Measurements from ENCODE around the gene RAB37. TPM values are rescaled to one million over a fixed set of nuclear protein-coding genes. Genes with fewer than 3 reads are reported as not detected.

The RAB37 gene
- total and polyA plus RNA-seq, 7 donors, result 0.62 to 0.82 (median 0.69) TPM

GRCh38 chr17:74729368-74729767 lies 7.7 kb upstream of the RAB37 start:
- Histone ChIP-seq H3K4me1 (no peaks in the 10 kb centered on the region), H3K27me3 (ENCODE audit: insufficient read depth in 3 of 3, low read length in 2 of 3) (peaks cover 0 to 26% (median 4%) of the 10 kb centered on the region in 3 donors), H3K9me3 (no peaks in the 10 kb centered on the region), H3K27ac (no peak overlapping the region), H3K4me3 (no peak overlapping the region), H3K36me3 (ENCODE audit: insufficient read depth in 1 of 2, low read depth in 1 of 2) (no peaks in the 10 kb centered on the region)
- DNase-seq, result no peak
- 69 to 77% (median 73%) methylated on average over 5 of the region's 5 CpGs for WGBS, 3 donors
- intact Hi-C loops (cut with DNase I), result no loop called here
- no peak for ATAC-seq
- TF ChIP-seq CTCF (IDR thresholded peaks at IDR 0.05), result no peak

- H3K36me3 ChIP-seq (ENCODE audit: insufficient read depth in 1 of 2, low read depth in 1 of 2), result no peaks in the 10 kb centered on the region
- H3K27ac ChIP-seq, result no peak overlapping the region
- TF ChIP-seq CTCF (IDR thresholded peaks at IDR 0.05), result no peak
- peaks cover 0 to 26% (median 4%) of the 10 kb centered on the region in 3 donors for H3K27me3 ChIP-seq (ENCODE audit: insufficient read depth in 3 of 3, low read length in 2 of 3)
- DNase-seq (no peak), ATAC-seq (no peak)
- no peak overlapping the region for H3K4me3 ChIP-seq
- 86 to 87% (median 86%) methylated on average over 15 of the region's 15 CpGs for WGBS, 3 donors
- intact Hi-C loops (cut with DNase I), result no loop called here
- no peaks in the 10 kb centered on the region for H3K4me1 ChIP-seq
- H3K9me3 ChIP-seq, result no peaks in the 10 kb centered on the region
Measured at GRCh38 chr17:74729866-74730265, 7.2 kb upstream of the RAB37 start.

GRCh38 chr17:74730491-74731346 lies 6.3 kb upstream of the RAB37 start:
- H3K27ac ChIP-seq, result no peak overlapping the region
- no peak for ATAC-seq
- no peak for TF ChIP-seq CTCF (IDR thresholded peaks at IDR 0.05)
- no peaks in the 10 kb centered on the region for H3K9me3 ChIP-seq
- H3K4me3 ChIP-seq, result no peak overlapping the region
- DNase-seq, result no peak
- intact Hi-C loops (cut with DNase I), result no loop called here
- WGBS, 3 donors, result 84 to 90% (median 86%) methylated on average over 16 of the region's 16 CpGs
- peaks cover 0 to 32% (median 5%) of the 10 kb centered on the region in 3 donors for H3K27me3 ChIP-seq (ENCODE audit: insufficient read depth in 3 of 3, low read length in 2 of 3)
- H3K36me3 ChIP-seq (ENCODE audit: insufficient read depth in 1 of 2, low read depth in 1 of 2), result no peaks in the 10 kb centered on the region
- no peaks in the 10 kb centered on the region for H3K4me1 ChIP-seq

- no peaks in the 10 kb centered on the region for H3K36me3 ChIP-seq (ENCODE audit: insufficient read depth in 1 of 2, low read depth in 1 of 2)
Measured at GRCh38 chr17:74731347-74731605, 5.8 kb upstream of the RAB37 start.

More at GRCh38 chr17:74731347-74731605, 5.8 kb upstream of the RAB37 start:
- Histone ChIP-seq H3K4me3 (no peak overlapping the region), H3K9me3 (no peaks in the 10 kb centered on the region), H3K27ac (no peak overlapping the region), H3K27me3 (ENCODE audit: insufficient read depth in 3 of 3, low read length in 2 of 3) (peaks cover 0 to 36% (median 8%) of the 10 kb centered on the region in 3 donors), H3K4me1 (no peaks in the 10 kb centered on the region)
- DNase-seq (no peak), ATAC-seq (no peak)
- TF ChIP-seq CTCF (IDR thresholded peaks at IDR 0.05), result no peak
- 74 to 82% (median 80%) methylated on average over 4 of the region's 4 CpGs for WGBS, 3 donors
- intact Hi-C loops (cut with DNase I), result no loop called here

All from psoas muscle (tissue), 8 donors.